Activated CD8-positive, alpha-beta T cell treated with anti-CD3 and anti-CD28 coated beads for 36 hours (primary cell): Measurements from ENCODE around the gene UBE2D2. TPM values are rescaled to one million over a fixed set of nuclear protein-coding genes. Genes with fewer than 3 reads are reported as not detected.
A peak's percentile ranks its signal among the peaks of the same experiment; 100 is the strongest.

Experiments
- ATAC-seq: fragments of 200-7000 bp; cut with Tn5 transposase; one replicate; pipeline ENCODE4 v1.10.0; 2021; ENCODE audit warnings: mild to moderate bottlenecking, moderate library complexity
- CTCF ChIA-PET: fragments of 350-600 bp; sonication (Branson Sonifier 250); formaldehyde crosslinking; loops from one replicate; lab custom pipeline; 2021; ENCODE audit warnings: antibody characterized with exemption; lab: Charles Lee
- POLR2A ChIA-PET: fragments of 350-600 bp; sonication (Branson Sonifier 250); formaldehyde crosslinking; loops from one replicate; lab custom pipeline; 2021; ENCODE audit warnings: antibody characterized with exemption; lab: Charles Lee
- DNase-seq: peaks from one replicate; pipeline ENCODE4 v3.0.0-alpha.2; 2020
- H3K27ac Mint-ChIP-seq: one replicate; pipeline ENCODE4 v1.8.0; 2021; ENCODE audit warnings: mild to moderate bottlenecking, mixed read lengths
- H3K27me3 Mint-ChIP-seq: one replicate; pipeline ENCODE4 v1.8.0; 2021; ENCODE audit warnings: mixed read lengths
- H3K36me3 Mint-ChIP-seq: one replicate; pipeline ENCODE4 v1.8.0; 2021; ENCODE audit warnings: low read depth, mixed read lengths
- H3K4me1 Mint-ChIP-seq: one replicate; pipeline ENCODE4 v1.8.0; 2021; ENCODE audit warnings: low read depth, mixed read lengths
- H3K4me3 Mint-ChIP-seq: one replicate; pipeline ENCODE4 v1.8.0; 2021; ENCODE audit warnings: mild to moderate bottlenecking, moderate library complexity, mixed read lengths
- H3K9me3 Mint-ChIP-seq: one replicate; pipeline ENCODE4 v1.8.0; 2021; ENCODE audit warnings: mixed read lengths
- CTCF ChIP-seq: fragments of 200-600 bp; IDR thresholded peaks from one replicate; pipeline ENCODE4 v1.8.0; 2022; ENCODE audit warnings: antibody characterized with exemption, mild to moderate bottlenecking
- intact Hi-C: fragments of 100-400 bp; cut with micrococcal nuclease; formaldehyde crosslinking; loops from one replicate; pipeline ENCODE4 v1.10.0; 2022
- total RNA-seq, 2 experiments: library from RNA; stranded (reverse); gene quantifications; one replicate each; pipeline ENCODE4 v1.2.3, GENCODE V29; 2021

Gene UBE2D2
- total RNA-seq, 2 experiments from 2014 or later = 239 to 253 TPM

GRCh38 chr5:139652788-139653241 is 91.7 kb downstream of the UBE2D2 start:
- TF ChIP-seq CTCF = no peak
- Mint-ChIP-seq H3K4me3 (peak overlapping the region; percentile 7), H3K4me1 (peaks cover 54% of the 10 kb centered on the region), H3K36me3 (no peaks in the 10 kb centered on the region), H3K9me3 (no peaks in the 10 kb centered on the region), H3K27me3 (peaks cover 29% of the 10 kb centered on the region), H3K27ac (peak overlapping the region; percentile 17)
- intact Hi-C loops = loop anchor here (5.0 kb wide), 1 partner anchor 59 kb away; no protein-coding TSS in a partner anchor
- peak; percentile 35 for ATAC-seq
- POLR2A ChIA-PET = interaction anchor here (1.4 to 11.4 kb wide), 2 partner anchors 8 to 17 kb away, joined by 4 to 87 read pairs; no protein-coding TSS in a partner anchor
- peak; percentile 48 for DNase-seq
- CTCF ChIA-PET = interaction anchor here (1.2 to 5.8 kb wide), 3 partner anchors 18 to 113 kb away, joined by 3 to 40 read pairs (median 28); no protein-coding TSS in a partner anchor

- Mint-ChIP-seq H3K27me3 (peaks cover 28% of the 10 kb centered on the region), H3K9me3 (no peaks in the 10 kb centered on the region), H3K4me3 (no peak overlapping the region), H3K4me1 (peaks cover 60% of the 10 kb centered on the region), H3K36me3 (no peaks in the 10 kb centered on the region), H3K27ac (no peak overlapping the region)
- DNase-seq (no peak), ATAC-seq (no peak)
- ChIA-PET POLR2A (interaction anchor here (0.9 to 11.4 kb wide), 3 partner anchors 15 to 29 kb away, joined by 3 to 87 read pairs (median 4); no protein-coding TSS in a partner anchor), CTCF (interaction anchor here (1.0 to 5.8 kb wide), 6 partner anchors 16 to 113 kb away, joined by 3 to 28 read pairs (median 4); no protein-coding TSS in a partner anchor)
- intact Hi-C loops = loop anchor here (5.0 kb wide), 1 partner anchor 59 kb away; no protein-coding TSS in a partner anchor
- no peak for TF ChIP-seq CTCF
Measured at GRCh38 chr5:139653616-139654015, 92.5 kb downstream of the UBE2D2 start.

- Mint-ChIP-seq H3K36me3 (no peaks in the 10 kb centered on the region), H3K4me1 (peaks cover 65% of the 10 kb centered on the region), H3K27me3 (peaks cover 29% of the 10 kb centered on the region), H3K4me3 (no peak overlapping the region), H3K9me3 (no peaks in the 10 kb centered on the region), H3K27ac (no peak overlapping the region)
- POLR2A ChIA-PET = interaction anchor here (1.3 to 11.4 kb wide), 4 partner anchors 9 to 18 kb away, joined by 4 to 87 read pairs (median 4); no protein-coding TSS in a partner anchor
- no peak for ATAC-seq
- intact Hi-C loops = loop anchor here (5.0 kb wide), 1 partner anchor 58 kb away; no protein-coding TSS in a partner anchor
- no peak for DNase-seq
- CTCF ChIA-PET = interaction anchor here (1.0 to 5.8 kb wide), 4 partner anchors 15 to 112 kb away, joined by 3 to 28 read pairs (median 6); no protein-coding TSS in a partner anchor
- TF ChIP-seq CTCF = no peak
Measured at GRCh38 chr5:139654464-139654863, 93.3 kb downstream of the UBE2D2 start.

GRCh38 chr5:139654871-139655491 is 93.8 kb downstream of the UBE2D2 start:
- H3K36me3 Mint-ChIP-seq = no peaks in the 10 kb centered on the region
- no peak overlapping the region for H3K4me3 Mint-ChIP-seq
- peak overlapping the region; percentile 66 for H3K27ac Mint-ChIP-seq
- ChIA-PET CTCF (interaction anchor here (1.7 to 5.8 kb wide), 2 partner anchors 34 to 111 kb away, joined by 7 to 28 read pairs; no protein-coding TSS in a partner anchor), POLR2A (interaction anchor here (1.4 to 11.4 kb wide), 3 partner anchors 8 to 19 kb away, joined by 4 to 87 read pairs (median 4); no protein-coding TSS in a partner anchor)
- no peaks in the 10 kb centered on the region for H3K9me3 Mint-ChIP-seq
- peaks cover 24% of the 10 kb centered on the region for H3K27me3 Mint-ChIP-seq
- ATAC-seq = no peak
- TF ChIP-seq CTCF = no peak
- no peak for DNase-seq
- intact Hi-C loops = loop anchor here (5.0 kb wide), 1 partner anchor 57 kb away; no protein-coding TSS in a partner anchor
- peaks cover 60% of the 10 kb centered on the region for H3K4me1 Mint-ChIP-seq
